Heart right ventricle (tissue), 16 donors: Measurements from ENCODE around the gene XRCC4. TPM values are rescaled to one million over a fixed set of nuclear protein-coding genes. Genes with fewer than 3 reads are reported as not detected.

ENCODE experiments used
- ATAC-seq, 8 donors: fragments of 200-7000 bp; cut with Tn5 transposase; one replicate each; pipeline ENCODE4 v1.9.1; 2020; ENCODE audit warnings: mild to moderate bottlenecking in 8 of 8, moderate library complexity in 8 of 8, moderate number of reproducible peaks in 1 of 8
- DNase-seq, 2 donors: peaks; one replicate each; pipeline ENCODE4 v3.0.0-alpha.2; 2020
- H3K27ac ChIP-seq, 10 donors: fragments of 200-600 bp; sonication (generic) in 2 of 10; one replicate each; pipeline versions ENCODE4 v1.5.0 to v1.8.0; 2020 to 2022; ENCODE audit warnings: mild to moderate bottlenecking in 3 of 10
- H3K27me3 ChIP-seq, 7 donors: fragments of 200-600 bp; one replicate each; pipeline ENCODE4 v1.8.0; 2021 to 2022; ENCODE audit warnings: mild to moderate bottlenecking in 2 of 7
- H3K36me3 ChIP-seq, 9 donors: fragments of 200-600 bp; sonication (generic) in 1 of 9; one replicate each; pipeline versions ENCODE4 v1.5.0 to v1.8.0; 2020 to 2022; ENCODE audit warnings: mild to moderate bottlenecking in 2 of 9
- H3K4me1 ChIP-seq, 9 donors: fragments of 200-600 bp; sonication (generic) in 1 of 9; one replicate each; pipeline versions ENCODE4 v1.5.0 to v1.8.0; 2020 to 2022; ENCODE audit warnings: mild to moderate bottlenecking in 4 of 9
- H3K4me3 ChIP-seq, 10 donors: fragments of 200-600 bp; sonication (generic) in 2 of 10; one replicate each; pipeline versions ENCODE4 v1.5.0 to v1.8.0; 2020 to 2022; ENCODE audit warnings: mild to moderate bottlenecking in 7 of 10, moderate library complexity in 2 of 10
- H3K9me3 ChIP-seq, 11 donors: fragments of 200-600 bp in 10 of 11; sonication (generic) in 2 of 11; one replicate each; pipeline versions ENCODE4 v1.5.0 to v1.8.0; 2013 to 2022; ENCODE audit warnings: mild to moderate bottlenecking in 2 of 11, control low read depth in 1 of 11, moderate library complexity in 1 of 11
- WGBS, 2 donors: extraction: QIAGEN DNeasy Blood & Tissue Kit; methylation state at CpG; one replicate each; pipeline ENCODE4 v1.1.7; 2013; ENCODE audit warnings: inconsistent platforms in 1 of 2; 5-methylcytosine and 5-hydroxymethylcytosine counted together
- intact Hi-C, 10 donors: fragments of 100-400 bp; cut with DNase I; formaldehyde crosslinking; loops; one replicate each; pipeline versions ENCODE4 v1.11.1 to v1.14.2; 2022
- polyA plus RNA-seq, 2 donors: library from polyadenylated mRNA; stranded (reverse); fragments of 200-250 nt; gene quantifications; one replicate each; pipeline ENCODE4 v1.2.3, GENCODE V29; 2013
- total RNA-seq, 10 donors: library from RNA; stranded (reverse); fragmentation: NEBNext Ultra II Directional in 3 of 10; extraction: Animal tissue kit (Norgen Biotek cat#: 25700) in 3 of 10; gene quantifications; one replicate each; pipeline versions ENCODE4 v1.2.1 to v1.2.4, GENCODE V29; 2021 to 2023
- TF ChIP-seq, protein P1 (sequence below), 9 donors: fragments of 200-600 bp; sonication (generic) in 2 of 9; IDR thresholded peaks; one replicate each; pipeline versions ENCODE4 v1.5.0 to v1.8.0; 2021 to 2022; ENCODE audit warnings: antibody characterized with exemption in 9 of 9, mild to moderate bottlenecking in 5 of 9, moderate library complexity in 1 of 9
- donor health status: Arrhythmogenic right ventricular cardiomyopathy.
- donor health status: ischemic (EF 13 %, LVEDD 7.1; RV severe dilation, severe dysfunction).
- donor health status: healthy with polysubstance abuse.
- donor health status: DM: no; HTN: yes; CAD: no.
- donor health status: DM: no; HTN: no; CAD: no.
- donor health status: ischemic (EF 25% LVEDD 6.9; RV normal size, moderate dysfunction).
- donor health status: ischemic (EF 25% LVEDD 5.7; RV mildly dilated, moderate dysfunction).
- donor health status: healthy.
- donor health status: DM: yes; HTN: yes; CAD: no.
- donor health status: Ischemic cardiomyopathy.
- donor health status: ischemic (EF 35%, LVEDD 5.7; RV mildly dilated, moderate dysfunction).
- donor health status: nonischemic (EF 11% LVEDD 7.7; RV severe dilation, severe dysfunction).
- donor health status: DM: yes; HTN: yes; CAD: no.
- donor health status: PGD.
- donor health status: ischemic (EF 29% LVEDD 5.4; RV normal size, mild dysfunction).
- donor health status: nonischemic (EF 23%, LVEDD 6.1; RV moderate dilation, normal function).

Gene XRCC4
- total and polyA plus RNA-seq, 12 donors, result 3.6 to 14.4 (median 6.8) TPM

DNA sequence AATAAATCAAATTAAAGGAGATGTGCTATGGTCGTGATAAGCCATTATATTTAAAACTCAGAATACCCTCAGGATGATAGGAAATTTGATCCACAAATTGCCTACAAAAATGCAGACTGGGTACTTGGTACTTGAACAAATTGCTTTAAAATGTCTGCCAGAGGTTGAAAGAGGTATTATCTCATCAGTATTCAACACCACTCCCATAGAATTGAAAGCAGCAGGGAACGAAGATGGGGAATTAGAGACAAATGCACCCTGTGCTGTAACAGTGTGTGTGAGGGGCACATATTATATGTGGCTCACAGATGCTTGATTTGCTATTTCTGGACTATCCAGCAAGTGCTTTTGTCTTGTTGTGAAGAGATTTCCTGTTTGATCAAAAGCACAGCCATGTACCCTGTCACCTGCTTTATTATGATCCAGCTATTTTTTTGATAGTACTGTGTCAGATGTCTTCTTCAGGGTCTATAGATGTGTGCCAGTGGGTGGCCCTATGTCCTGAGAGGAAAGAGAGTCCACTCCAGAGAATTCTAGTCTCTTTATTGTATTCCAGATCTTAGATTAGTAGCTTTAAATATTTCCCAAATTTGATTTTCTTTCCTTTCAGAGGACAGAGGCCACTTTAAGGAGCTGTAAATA lies 120.1 kb downstream of the XRCC4 start:
- intact Hi-C loops, result no loop called here
- WGBS, 2 donors, result 77 to 82% methylated on average over 2 of the region's 2 CpGs
- Histone ChIP-seq H3K4me1 (no peaks in the 10 kb centered on the region), H3K36me3 (no peaks in the 10 kb centered on the region), H3K27me3 (no peaks in the 10 kb centered on the region), H3K27ac (no peak overlapping the region), H3K4me3 (no peak overlapping the region), H3K9me3 (no peaks in the 10 kb centered on the region)
- no peak for ATAC-seq
- TF ChIP-seq, protein P1, sequence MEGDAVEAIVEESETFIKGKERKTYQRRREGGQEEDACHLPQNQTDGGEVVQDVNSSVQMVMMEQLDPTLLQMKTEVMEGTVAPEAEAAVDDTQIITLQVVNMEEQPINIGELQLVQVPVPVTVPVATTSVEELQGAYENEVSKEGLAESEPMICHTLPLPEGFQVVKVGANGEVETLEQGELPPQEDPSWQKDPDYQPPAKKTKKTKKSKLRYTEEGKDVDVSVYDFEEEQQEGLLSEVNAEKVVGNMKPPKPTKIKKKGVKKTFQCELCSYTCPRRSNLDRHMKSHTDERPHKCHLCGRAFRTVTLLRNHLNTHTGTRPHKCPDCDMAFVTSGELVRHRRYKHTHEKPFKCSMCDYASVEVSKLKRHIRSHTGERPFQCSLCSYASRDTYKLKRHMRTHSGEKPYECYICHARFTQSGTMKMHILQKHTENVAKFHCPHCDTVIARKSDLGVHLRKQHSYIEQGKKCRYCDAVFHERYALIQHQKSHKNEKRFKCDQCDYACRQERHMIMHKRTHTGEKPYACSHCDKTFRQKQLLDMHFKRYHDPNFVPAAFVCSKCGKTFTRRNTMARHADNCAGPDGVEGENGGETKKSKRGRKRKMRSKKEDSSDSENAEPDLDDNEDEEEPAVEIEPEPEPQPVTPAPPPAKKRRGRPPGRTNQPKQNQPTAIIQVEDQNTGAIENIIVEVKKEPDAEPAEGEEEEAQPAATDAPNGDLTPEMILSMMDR (IDR thresholded peaks at IDR 0.05), result no peak
- no peak for DNase-seq

DNA sequence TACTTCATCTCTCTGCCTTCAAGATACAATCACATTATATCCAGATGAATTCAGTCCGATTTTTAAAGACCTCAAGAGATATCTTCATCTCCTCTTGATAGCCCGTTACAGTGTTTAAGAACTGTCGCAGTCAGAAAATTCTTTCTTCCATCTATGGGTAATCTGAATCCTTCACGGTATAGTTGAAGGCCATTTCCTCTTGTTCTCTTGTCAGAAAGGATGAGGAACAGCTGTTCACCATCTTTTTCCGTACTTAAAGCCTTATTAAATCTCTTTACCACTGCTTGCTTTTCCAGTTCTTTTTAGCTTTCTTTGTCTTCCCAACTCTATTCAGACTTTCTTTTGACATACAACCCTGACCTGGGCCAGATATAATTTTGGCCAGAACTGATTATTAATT lies 121.8 kb downstream of the XRCC4 start:
- H3K27me3 ChIP-seq, result no peaks in the 10 kb centered on the region
- peaks cover 0 to 4% (median 0%) of the 10 kb centered on the region in 9 donors for H3K36me3 ChIP-seq
- ATAC-seq (no peak), DNase-seq (no peak)
- intact Hi-C loops, result no loop called here
- no peaks in the 10 kb centered on the region for H3K4me1 ChIP-seq
- WGBS, 2 donors, result 57 to 64% methylated on average over 5 of the region's 5 CpGs
- H3K9me3 ChIP-seq, result no peaks in the 10 kb centered on the region
- H3K27ac ChIP-seq, result no peak overlapping the region
- TF ChIP-seq, protein P1 (IDR thresholded peaks at IDR 0.05), result no peak
- no peak overlapping the region for H3K4me3 ChIP-seq

DNA sequence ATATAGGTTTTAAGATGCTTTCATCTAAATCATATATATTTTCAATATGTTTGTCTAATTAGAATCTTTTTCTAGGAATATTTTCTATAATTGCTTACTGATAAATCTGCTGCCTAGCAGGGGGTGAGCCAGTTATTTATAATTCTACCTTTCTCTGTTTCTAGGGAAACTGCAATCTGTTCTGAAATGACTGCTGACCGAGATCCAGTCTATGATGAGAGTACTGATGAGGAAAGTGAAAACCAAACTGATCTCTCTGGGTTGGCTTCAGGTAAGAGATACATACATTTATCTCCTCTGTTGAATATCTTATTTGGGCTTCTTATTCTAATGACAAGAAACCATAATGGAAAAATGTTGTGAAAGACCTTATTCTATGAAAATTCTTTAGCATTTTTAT lies 127.3 kb downstream of the XRCC4 start:
- WGBS, 2 donors, result 97 to 98% methylated on average over 1 of the region's 1 CpG

DNA sequence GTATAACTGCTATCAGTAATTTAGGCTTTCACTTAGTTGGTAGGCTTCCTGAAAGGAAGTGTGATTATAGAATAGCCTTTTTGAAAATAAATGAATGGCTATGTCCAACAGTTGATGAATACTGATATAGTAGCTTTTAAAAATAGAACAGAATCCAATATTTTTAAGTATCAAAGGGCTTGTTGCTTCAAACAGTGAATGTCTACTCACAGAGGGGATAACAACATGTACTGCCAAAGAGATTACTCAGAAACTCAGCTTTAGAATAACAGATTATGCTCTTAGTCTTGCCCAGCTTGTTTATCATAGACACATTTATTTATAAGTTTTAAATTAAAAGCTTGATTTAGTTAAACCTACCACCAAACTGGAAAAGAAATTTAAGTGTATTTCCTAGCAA lies 132.6 kb downstream of the XRCC4 start:
- Histone ChIP-seq H3K27me3 (no peaks in the 10 kb centered on the region), H3K9me3 (no peaks in the 10 kb centered on the region), H3K27ac (no peak overlapping the region), H3K4me3 (no peak overlapping the region), H3K36me3 (peaks cover 0 to 11% (median 0%) of the 10 kb centered on the region in 9 donors), H3K4me1 (peaks cover 0 to 6% (median 0%) of the 10 kb centered on the region in 9 donors)
- ATAC-seq (peak in 1 of 8 donors; percentile 66), DNase-seq (no peak)
- TF ChIP-seq, protein P1 (IDR thresholded peaks at IDR 0.05), result no peak
- intact Hi-C loops, result no loop called here

More for the DNA sequence above, 127.3 kb downstream of the XRCC4 start:
- H3K36me3 ChIP-seq, result peaks cover 0 to 14% (median 0%) of the 10 kb centered on the region in 9 donors
- DNase-seq (no peak), ATAC-seq (no peak)
- intact Hi-C loops, result no loop called here
- H3K9me3 ChIP-seq, result no peaks in the 10 kb centered on the region
- H3K27me3 ChIP-seq, result no peaks in the 10 kb centered on the region
- TF ChIP-seq, protein P1 (IDR thresholded peaks at IDR 0.05), result no peak
- no peak overlapping the region for H3K27ac ChIP-seq
- no peak overlapping the region for H3K4me3 ChIP-seq
- H3K4me1 ChIP-seq, result peaks cover 0 to 2% (median 0%) of the 10 kb centered on the region in 9 donors
